ENCODE measurements around the gene ANTKMT.
"Not testable (repeated sequence)": the region's sequence is repeated elsewhere in the genome, so short reads cannot be mapped to it uniquely, and the experiment has no call there.

The ANTKMT gene

DNA sequence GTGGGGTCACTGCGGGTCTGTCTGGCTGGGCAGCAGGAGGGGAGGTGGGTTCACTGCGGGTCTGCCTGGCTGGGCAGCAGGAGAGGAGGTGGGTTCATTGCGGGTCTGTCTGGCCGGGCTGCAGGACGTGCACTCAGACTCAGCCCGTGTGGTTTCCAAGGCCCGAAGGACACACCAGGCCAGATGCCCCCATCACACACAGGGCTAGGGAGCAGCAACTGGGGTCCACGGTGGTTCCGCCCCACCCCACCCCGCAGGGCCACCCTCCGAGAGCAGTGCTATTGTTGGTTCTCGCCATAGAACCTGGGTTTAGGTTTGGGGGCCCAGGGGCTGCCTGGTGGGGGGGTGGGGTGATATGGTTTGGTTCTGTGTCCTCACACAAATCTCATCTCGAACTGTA is 25.7 kb downstream of the ANTKMT start:
- no peak for DNase-seq

DNA sequence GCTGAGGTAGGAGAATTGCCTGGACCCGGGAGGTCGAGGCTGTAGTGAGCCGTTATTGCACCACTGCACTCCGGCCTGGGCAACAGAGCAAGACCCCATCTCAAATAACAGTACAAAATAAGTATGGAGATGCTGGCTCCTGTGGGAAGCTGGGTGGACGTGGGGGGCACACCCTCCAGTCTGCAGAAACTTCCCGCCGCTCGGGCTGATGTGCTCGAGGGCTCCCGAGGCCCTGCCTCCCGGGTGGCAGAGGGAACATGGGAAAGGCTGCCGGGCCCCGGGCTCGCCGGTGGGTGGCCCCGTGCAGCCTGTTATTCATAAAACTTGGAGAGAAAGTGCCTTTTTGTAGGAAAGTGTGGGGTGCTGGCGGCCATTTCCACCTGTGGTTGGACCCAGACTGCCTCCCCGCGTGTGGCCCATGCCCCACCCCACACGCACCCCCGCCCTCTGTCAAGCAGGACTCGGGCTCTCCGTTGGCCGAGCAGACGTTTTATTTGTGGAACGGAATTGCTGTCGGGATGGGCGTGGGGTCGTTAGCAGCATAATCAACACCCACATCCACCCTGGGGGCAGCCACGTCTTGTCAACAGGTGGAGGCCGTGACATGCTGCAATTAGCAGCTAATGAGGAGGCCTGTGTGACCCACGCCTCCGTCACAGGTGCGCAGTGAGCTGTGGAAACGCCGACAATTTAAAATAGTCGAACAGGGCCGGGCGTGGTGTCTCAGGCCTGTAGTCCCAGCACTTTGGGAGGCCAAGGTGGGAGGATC is 27.2 kb downstream of the ANTKMT start:
- DNase-seq = no peak

DNA sequence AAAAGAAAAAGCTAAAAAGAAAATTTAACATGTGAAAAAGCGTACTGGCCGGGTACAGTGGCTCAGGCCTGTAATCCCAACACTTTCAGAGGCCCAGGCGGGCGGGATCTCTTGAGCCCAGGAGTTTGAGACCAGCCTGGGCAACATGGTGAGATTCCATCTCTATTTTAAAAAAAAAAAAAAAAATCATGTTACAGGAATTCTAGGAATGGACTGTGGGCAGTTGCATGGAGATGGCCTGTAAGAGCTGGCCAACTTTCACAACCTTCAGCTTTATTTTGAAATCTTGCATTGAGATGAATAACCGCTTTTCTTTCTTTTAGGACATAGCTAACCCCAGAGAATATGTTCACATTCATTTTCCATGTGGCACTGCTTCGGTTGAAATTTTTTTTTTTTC is 28.1 kb downstream of the ANTKMT start:
- DNase-seq = no peak

DNA sequence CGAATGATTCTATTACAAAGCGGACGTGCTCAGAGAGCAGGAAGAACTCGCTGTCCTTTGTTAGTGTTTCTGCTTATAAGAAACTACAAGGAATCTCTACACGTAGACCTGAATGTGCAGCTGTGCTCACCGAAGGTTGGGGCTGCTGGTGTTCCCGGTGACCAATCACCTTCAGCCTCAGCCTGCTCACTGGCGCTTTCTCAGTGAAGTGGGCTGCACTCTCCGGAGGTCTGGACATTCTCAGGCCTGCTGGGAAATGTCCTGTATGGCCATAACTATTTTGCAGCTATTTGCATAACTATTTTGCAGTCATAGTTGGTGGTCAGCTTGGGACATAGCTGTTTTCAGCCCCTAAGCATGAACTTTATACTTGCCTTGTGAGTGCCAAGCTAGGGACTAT is 29.5 kb downstream of the ANTKMT start:
- DNase-seq = no peak

DNA sequence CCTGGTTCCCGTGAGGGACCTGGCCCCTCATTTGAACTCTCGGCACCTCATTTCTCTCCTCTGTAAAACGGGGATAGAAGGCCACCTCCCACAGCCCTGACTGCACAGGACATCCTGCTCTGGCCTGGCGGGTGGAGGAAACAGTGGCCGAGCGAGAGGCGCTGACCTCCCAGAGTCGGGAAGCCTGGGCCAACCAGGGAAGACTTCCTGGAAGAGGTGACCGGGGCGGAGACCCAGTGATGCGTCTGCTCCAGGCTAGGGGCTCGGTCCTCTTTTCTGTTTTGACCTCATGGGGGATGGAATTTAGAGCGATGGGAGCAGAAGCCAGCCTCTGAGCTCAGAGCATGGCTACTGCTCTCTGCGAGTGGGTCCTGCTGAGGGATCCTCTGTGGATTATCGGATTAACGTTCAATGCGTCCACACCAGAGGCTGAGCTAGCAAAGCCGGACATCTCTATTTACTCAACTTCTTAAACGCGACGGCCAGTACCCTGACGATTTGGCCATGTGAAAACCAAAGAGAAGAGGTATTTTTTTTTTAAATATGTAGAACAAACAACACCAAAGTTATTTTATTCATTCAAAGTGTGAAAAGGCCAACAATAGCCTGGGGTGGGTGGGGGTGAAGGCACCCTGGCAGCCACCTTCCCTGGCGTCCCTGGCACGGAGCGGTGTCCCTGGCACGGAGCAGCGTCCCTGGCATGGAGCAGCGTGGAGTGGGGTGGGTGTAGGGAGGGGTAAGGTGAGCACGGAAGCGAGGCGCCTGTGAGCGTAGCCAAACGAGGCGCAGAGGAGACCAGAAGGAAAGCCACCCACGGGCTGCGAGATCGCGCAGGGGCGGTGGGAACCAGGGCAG is 30.4 kb downstream of the ANTKMT start:
- DNase-seq = no peak

DNA sequence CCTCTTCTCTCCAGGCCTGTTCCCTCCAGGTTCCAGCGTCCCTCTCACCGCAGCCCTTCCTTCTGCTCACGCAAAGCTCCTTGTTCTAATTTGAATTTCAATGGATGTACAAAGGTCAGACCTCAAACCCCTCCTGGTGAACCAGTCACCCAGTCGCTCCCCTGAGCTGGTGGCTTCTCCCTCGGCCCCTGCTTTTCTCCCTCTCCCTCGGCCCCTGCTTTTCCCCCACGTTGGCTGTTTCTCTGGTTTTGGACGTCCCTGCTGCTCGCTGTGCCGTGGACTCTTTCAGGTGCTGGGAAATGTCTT is 31.0 kb downstream of the ANTKMT start:
- DNase-seq = no peak

DNA sequence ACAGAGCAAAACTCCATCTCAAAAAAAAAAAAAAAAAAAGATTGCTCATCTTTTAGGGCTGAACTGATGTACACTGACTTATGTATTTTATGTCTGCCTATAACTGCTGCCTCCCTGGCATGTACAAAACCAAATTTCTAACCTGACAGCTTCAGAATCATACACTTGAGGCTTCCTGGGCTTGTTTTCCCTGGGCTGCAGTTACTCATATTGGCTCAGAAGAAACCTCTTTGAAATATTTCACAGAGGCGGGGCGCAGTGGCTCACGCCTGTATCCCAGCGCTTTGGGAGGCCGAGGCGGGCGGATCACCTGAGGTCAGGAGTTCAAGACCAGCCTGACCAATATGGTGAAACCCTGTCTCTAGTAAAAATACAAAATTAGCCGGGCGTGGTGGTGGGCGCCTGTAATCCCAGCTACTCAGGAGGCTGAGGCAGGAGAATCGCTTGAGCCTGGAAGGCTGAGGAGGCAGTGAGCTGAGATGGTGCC is 33.2 kb downstream of the ANTKMT start:
- DNase-seq = not testable (repeated sequence)

DNA sequence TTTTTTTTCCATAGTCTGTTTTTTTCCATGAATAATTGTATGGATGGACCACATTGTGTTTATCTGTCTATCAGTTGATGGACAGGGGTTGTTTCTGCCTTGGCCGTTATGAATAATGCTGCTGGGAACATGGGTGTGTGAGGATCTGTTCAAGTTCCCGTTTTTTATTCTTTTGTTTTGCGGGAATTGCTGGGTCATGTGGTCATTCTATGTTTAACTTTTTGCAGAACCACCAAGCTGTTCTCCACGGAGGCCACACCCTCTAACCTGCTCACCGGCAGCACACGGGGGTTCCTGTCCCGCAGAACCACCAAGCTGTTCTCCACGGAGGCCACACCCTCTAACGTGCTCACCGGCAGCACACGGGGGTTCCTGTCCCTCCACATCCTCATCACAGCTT is 33.7 kb downstream of the ANTKMT start:
- no peak for DNase-seq

DNA sequence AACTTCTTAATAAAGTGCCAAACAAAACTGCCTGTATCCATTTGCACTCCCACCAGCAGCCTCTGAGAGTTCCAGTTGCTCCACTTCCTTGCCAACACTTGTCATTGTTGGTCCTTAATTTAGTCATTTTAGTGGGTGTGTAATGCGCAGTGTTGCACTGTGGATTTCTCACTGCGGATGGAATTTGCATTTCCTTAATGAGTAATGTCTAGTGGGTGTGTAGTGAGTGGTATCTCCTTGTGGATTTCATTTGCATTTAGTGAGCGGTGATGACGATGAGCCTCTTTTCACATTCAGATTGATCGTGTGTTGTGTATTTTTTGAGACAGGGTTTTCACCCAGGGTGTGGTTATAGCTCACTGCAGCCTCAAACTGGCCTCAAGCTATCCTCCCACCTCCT is 35.5 kb downstream of the ANTKMT start:
- DNase-seq = no peak

DNA sequence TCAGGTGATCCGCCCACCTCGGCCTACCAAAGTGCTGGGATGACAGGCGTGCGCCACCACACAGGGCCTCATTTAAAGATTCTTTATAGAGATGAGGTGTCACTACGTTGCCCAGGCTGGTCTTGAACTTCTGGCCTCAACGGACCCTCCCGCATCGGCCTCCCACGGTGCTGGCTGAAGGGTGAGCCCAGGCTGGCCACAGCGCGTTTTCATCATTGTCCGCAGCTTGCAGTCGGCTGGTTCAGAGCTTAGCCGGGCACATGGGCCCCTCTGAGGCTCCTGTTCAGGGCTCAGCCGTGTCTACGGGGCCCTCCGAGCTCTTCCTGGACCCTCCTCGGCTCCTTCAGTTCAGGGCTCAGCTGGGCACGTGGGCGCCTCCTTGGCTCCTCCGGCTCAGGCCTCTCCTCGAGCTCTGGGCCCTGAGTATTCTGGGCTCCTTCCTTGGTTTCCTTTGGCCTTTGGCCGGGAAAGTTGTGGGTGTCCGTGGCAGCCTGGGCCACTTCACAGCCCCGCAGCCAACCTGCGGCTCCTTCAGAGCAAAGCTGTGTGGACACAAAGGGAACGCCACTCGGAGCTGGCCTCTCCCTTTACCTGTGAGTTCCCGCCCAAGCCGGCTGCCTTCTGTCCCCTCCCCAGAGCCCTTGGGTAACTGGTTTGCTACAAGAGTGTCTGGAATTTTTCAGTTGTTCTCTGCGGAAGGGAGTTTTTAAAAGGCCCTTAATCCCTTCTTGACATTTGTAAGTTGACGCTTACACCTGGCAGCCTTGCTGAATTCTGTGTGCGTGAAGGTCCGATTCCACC is 38.4 kb downstream of the ANTKMT start:
- DNase-seq = no peak

DNA sequence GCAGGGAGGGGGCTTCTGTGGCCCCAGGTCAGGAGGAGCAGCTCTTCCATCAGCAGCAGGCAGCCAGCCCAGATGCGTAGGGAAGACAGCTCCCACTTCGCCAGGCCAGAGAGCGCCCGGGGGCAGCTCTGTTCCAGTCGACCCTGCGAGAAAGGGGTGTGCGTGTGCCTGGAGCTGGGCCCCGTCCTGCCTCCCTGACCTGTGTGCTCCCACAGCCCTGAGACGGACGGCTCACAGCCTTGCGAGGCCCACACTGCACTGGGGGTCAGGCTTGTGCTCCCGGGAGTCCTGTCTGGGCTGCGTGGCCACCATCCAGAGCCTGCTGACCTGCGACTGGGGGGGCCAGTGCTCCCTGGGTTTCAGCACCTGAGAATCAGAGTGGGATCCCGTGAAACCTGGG is 39.1 kb downstream of the ANTKMT start:
- DNase-seq = no peak

DNA sequence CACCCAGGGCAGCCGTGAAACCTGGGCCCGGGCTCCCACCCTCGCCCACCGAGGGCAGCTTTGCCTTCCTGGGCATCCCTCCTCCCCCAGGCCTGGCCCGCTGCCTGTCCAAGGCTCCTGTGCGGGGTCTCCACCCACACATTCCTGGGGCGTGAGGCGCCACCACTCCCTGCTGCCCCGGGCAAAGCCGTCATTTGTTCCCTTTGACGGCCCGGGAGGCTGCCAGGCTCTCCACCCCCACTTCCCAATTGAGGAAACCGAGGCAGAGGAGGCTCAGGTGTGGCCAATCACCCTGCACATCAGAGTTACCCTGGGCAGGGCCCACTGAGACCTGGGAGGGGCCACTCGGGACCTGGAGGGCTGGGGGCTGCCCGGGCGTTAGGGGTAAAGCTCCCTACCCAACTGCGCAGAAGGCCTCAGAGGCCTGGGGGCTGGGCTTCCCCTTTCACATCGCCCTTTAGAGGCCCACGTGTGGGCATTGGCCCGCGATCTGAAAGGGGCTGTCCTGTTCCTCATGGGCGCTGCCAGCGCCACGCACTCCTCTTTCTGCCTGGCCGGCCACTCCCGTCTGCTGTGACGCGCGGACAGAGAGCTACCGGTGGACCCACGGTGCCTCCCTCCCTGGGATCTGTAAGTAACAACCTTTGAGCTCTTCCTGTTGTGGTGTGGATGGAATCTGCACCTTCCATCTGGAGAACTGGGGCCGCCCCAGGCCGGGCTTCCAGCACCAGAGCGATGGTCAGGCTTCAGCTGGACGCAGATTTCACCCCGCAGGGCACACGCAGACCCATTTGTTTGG is 39.8 kb downstream of the ANTKMT start, which contains the start of gene MSLN:
Gene MSLN (plus strand): TSS at position 190 of the 799 bp plus-strand sequence. CDS start 1,947 bp downstream, outside the sequence.
- no peak for DNase-seq

DNA sequence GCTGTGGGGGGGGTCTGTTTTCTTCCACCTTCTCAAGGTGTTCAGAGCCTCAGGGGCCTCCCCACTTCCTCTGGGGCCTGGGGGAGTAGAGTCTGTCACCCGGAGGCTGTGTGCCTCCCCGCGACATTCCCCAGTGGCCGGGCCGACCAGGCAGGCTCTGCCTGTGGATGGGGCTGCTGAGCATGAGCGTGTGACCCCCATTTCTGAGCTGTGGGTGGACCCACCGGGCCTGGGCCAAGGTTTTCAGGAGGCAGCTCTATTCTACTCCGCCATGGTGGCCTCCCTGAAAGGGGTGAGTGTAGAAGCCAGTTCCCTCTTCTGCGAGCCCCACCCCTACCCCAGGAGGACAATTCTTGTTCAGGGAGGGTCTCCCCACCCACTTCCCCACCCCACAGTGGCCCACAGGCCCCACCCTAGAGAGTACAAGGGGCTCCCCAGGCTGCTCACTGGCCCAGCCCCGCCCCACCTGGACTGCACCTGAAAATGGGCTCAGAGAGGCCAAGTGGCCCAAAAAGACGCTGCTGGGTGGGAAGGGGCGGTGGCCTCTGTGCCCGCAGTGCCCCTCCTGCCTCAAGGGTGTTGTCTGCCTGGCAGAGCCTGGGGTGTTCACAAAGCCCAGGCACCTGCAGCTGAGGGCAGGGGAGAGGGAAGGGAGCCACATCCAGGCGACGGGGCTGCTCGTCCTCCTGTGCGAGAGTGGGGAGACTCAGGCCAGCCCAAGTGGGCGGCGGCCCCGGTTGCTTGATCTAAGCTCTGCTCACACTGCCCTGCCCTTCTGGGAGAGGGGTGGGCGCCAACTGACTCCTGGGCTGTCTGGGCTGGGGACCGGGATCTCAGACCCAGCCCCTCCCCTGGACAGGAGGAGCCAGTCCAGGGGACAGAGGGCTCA is 40.9 kb downstream of the ANTKMT start:
- DNase-seq = no peak

DNA sequence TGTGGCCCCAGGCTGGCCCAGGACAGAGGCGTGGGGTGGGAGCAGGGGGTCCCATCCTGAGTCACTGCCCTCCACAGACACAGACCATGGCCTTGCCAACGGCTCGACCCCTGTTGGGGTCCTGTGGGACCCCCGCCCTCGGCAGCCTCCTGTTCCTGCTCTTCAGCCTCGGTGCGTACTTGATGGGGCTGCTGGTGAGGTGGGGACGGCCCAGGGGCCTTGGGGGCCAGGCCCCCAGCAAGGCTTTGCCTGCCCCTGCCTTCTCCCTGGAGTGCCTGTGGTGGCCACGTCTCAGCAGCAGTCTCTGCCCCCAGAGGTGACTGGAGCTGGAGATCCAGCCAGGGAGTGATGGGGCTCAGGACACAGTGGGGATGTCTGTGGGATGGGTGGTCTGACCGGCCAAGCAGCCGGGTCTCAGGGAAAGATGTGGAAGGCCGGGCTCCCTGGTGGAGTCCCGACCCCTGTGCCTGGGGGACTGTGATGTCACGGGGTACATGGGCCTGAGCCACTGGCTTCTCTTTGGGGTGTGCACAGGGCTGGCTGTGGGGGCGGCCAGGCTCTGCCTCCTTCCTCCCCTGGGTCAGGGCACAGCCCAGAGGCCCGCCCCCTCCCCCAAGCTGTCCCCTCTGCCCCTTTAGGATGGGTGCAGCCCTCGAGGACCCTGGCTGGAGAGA is 41.8 kb downstream of the ANTKMT start:
- DNase-seq = no peak

DNA sequence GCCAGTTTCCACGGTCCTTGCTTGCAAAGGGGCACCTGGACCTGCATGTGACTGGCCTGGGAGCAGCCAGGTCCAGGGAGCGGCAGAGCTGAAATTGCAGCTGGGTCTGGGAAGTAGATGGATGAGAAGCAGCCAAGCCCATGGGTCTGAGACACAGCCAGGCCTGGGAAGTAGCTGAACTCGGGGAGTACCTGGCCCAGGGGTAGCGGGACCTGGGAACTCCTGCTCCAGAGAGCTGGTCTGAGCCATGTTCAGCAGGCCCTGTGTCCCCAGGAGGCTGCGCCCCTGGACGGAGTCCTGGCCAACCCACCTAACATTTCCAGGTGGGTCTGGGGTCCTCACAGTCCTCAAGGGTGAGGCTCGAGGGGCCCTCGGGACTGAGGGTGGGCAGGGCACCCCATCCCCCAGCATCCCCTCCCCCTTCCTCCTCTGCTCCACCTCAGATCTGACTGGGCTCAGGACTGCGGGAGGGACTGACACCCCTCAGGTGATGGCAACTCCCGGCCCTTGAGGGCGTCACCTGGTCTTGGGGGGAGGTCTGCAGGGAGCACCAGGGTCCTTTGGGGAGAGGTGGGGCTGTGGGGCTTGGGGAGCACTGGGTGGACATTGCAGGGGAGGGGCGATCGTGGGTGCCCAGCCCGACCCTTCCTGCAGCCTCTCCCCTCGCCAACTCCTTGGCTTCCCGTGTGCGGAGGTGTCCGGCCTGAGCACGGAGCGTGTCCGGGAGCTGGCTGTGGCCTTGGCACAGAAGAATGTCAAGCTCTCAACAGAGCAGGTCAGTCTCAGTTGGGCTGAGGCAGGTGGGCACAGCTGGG is 42.6 kb downstream of the ANTKMT start:
- DNase-seq = no peak

DNA sequence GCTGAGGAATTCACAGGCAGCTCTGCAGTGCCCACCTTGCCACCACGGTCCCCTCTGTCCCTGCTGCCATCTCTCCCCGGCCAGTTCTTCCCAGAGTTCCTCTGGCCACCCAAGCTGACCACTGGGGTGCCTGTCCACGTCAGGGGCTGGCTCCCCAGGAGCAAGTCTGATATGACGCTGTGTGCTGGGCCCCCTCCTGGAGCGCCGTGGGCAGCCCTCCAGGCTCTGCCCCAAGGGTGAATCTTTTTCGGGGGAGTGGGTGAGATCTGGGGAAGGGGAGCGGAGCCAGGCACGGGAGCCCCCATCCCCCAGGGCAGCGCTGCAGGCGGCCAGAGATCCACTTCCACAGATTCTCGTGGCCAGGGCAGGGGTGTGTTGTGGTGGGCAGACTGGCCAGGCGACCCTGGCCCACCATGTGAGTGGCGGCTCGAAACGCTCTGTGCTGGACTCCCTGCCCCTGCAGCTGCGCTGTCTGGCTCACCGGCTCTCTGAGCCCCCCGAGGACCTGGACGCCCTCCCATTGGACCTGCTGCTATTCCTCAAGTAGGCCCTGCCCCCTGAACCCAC is 43.3 kb downstream of the ANTKMT start:
- no peak for DNase-seq

DNA sequence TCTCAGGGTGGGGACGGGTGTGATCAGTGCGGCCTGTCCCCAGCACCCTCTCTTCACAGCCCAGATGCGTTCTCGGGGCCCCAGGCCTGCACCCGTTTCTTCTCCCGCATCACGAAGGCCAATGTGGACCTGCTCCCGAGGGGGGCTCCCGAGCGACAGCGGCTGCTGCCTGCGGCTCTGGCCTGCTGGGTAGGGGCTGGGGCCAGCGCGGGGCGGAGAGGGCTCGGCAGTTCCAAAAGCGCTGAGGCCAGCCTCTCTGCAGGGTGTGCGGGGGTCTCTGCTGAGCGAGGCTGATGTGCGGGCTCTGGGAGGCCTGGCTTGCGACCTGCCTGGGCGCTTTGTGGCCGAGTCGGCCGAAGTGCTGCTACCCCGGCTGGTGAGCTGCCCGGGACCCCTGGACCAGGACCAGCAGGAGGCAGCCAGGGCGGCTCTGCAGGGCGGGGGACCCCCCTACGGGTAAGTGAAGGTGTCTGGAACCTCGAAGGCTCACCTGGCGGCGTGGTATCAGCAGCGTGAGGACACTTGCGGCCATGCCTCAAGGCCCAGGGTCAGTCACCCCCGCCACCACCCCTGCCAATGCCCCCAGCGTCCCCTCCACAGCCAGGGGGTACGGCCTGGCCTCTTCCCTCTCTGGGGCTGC is 44.0 kb downstream of the ANTKMT start:
- no peak for DNase-seq

DNA sequence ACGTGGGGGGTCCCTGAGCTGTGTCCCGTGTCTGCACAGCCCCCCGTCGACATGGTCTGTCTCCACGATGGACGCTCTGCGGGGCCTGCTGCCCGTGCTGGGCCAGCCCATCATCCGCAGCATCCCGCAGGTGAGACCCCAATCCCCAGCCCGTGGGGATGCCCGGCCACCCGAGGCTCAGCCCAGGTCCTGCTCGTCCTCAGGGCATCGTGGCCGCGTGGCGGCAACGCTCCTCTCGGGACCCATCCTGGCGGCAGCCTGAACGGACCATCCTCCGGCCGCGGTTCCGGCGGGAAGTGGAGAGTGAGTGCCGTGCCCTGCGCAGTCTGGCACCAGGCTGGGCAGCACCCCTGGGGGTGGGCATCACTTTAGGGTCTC is 44.5 kb downstream of the ANTKMT start:
- no peak for DNase-seq
